GM19395 (cell line): ENCODE data around the gene NR6A1.

Source experiments
- ATAC-seq: cut with Tn5 transposase; IDR thresholded peaks from one replicate; pipeline ENCODE4 v1.9.1; 2021; ENCODE audit warnings: mild to moderate bottlenecking, moderate library complexity; ENCODE audit not compliant: unreplicated experiment

NR6A1 gene

GRCh38 chr9:124771021-124771866 is at the start of gene NR6A1:
Gene NR6A1 (minus strand): TSS chr9:124771311.
- ATAC-seq: peak; percentile 88

- peak; percentile 50 for ATAC-seq
These were observed 47.5 kb upstream of the NR6A1 start for GRCh38 chr9:124818431-124819281.

- no peak for ATAC-seq
These were observed 44.5 kb upstream of the NR6A1 start for GRCh38 chr9:124815601-124816000.

- no peak for ATAC-seq
These were observed 43.0 kb upstream of the NR6A1 start for GRCh38 chr9:124814164-124814535.

- ATAC-seq: no peak
These were observed 42.5 kb upstream of the NR6A1 start for GRCh38 chr9:124813501-124814163.

GRCh38 chr9:124813041-124813440 is 41.9 kb upstream of the NR6A1 start:
- ATAC-seq: no peak

GRCh38 chr9:124812441-124812876 is 41.3 kb upstream of the NR6A1 start:
- ATAC-seq: no peak

GRCh38 chr9:124810663-124811355 is 39.7 kb upstream of the NR6A1 start:
- ATAC-seq: no peak

GRCh38 chr9:124809741-124810500 is 38.8 kb upstream of the NR6A1 start:
- ATAC-seq: no peak

- ATAC-seq: no peak
These were observed 38.1 kb upstream of the NR6A1 start for GRCh38 chr9:124809211-124809610.

GRCh38 chr9:124808246-124808956 is 37.3 kb upstream of the NR6A1 start:
- no peak for ATAC-seq

GRCh38 chr9:124805186-124805585 is 34.1 kb upstream of the NR6A1 start:
- ATAC-seq: no peak

- no peak for ATAC-seq
These were observed 32.8 kb upstream of the NR6A1 start for GRCh38 chr9:124803911-124804310.

- no peak for ATAC-seq
These were observed 31.3 kb upstream of the NR6A1 start for GRCh38 chr9:124802426-124802825.

- ATAC-seq: no peak
These were observed 30.2 kb upstream of the NR6A1 start for GRCh38 chr9:124801356-124801755.

- no peak for ATAC-seq
These were observed 29.5 kb upstream of the NR6A1 start for GRCh38 chr9:124800306-124801259.

GRCh38 chr9:124799274-124800006 is 28.3 kb upstream of the NR6A1 start:
- no peak for ATAC-seq
